SK-N-SH (cell line): ENCODE data around the gene IL22RA1. TPM values are rescaled to one million over a fixed set of nuclear protein-coding genes. Genes with fewer than 3 reads are reported as not detected.

ENCODE experiments used
- CTCF ChIA-PET: fragments of 300-600, 350-600 bp; formaldehyde crosslinking; extraction: SDS; loops from one replicate; lab custom pipeline; 2021; lab: Yijun Ruan, JAX
- POLR2A ChIA-PET: fragments of 350-600 bp; sonication (Branson Sonifier 250); formaldehyde crosslinking; extraction: SDS; loops from one replicate; lab custom pipeline; 2020; ENCODE audit warnings: antibody characterized with exemption, inconsistent platforms; lab: Yijun Ruan, JAX
- DNase-seq: peaks from one replicate; pipeline ENCODE4 v3.0.0; 2012
- H2AFZ ChIP-seq: fragments of 200-600 bp; sonication (generic); 2 replicates; pipeline ENCODE4 v1.8.1; 2016; ENCODE audit warnings: antibody characterized with exemption, mild to moderate bottlenecking, low read depth
- H3F3A ChIP-seq: fragments of 200-600 bp; sonication (generic); replicated peaks from 2 replicates; pipeline ENCODE3; 2016; ENCODE audit warnings: antibody characterized with exemption, mild to moderate bottlenecking; ENCODE audit not compliant: insufficient read depth
- H3K27ac ChIP-seq, 2 experiments: fragments of 200-500 bp in 1 of 2; fragments of 200-600 bp in 1 of 2; sonication (Bioruptor generic) in 1 of 2; sonication (generic), shearing (Covaris generic) in 1 of 2; 2 replicates each; pipeline versions ENCODE4 v1.5.1 to v1.6.1; 2014 to 2016; ENCODE audit warnings: low read depth in 2 of 2, inconsistent platforms in 1 of 2, low read length in 1 of 2, mild to moderate bottlenecking in 1 of 2, mixed read lengths in 1 of 2
- H3K27me3 ChIP-seq: fragments of 200-600 bp; sonication (generic), shearing (Covaris generic); 2 replicates; pipeline ENCODE4 v1.6.1; 2016; ENCODE audit warnings: mixed run types; ENCODE audit not compliant: insufficient read depth
- H3K36me3 ChIP-seq, 2 experiments: fragments of 200-500 bp in 1 of 2; fragments of 200-600 bp in 1 of 2; sonication (Bioruptor generic) in 1 of 2; sonication (generic) in 1 of 2; replicated peaks in 1 of 2; 2 replicates each; pipeline versions ENCODE3 to v1.5.1; 2014 to 2016; ENCODE audit warnings: low read length in 1 of 2, mild to moderate bottlenecking in 1 of 2; ENCODE audit not compliant: insufficient read depth in 2 of 2, control insufficient read depth in 1 of 2
- H3K4me1 ChIP-seq, 2 experiments: fragments of 200-500 bp in 1 of 2; fragments of 200-600 bp in 1 of 2; sonication (Bioruptor generic) in 1 of 2; sonication (generic), shearing (Covaris generic) in 1 of 2; 2 replicates each; pipeline versions ENCODE4 v1.5.1 to v1.6.1; 2014 to 2016; ENCODE audit warnings: low read depth in 1 of 2, low read length in 1 of 2, mixed run types in 1 of 2; ENCODE audit not compliant: insufficient read depth in 2 of 2, control insufficient read depth in 1 of 2
- H3K4me2 ChIP-seq: fragments of 200-600 bp; sonication (generic), shearing (Covaris generic); 2 replicates; pipeline ENCODE4 v1.6.1; 2017; ENCODE audit warnings: mixed run types
- H3K4me3 ChIP-seq, 2 experiments: fragments of 200-500 bp in 1 of 2; fragments of 200-600 bp in 1 of 2; sonication (Bioruptor generic) in 1 of 2; sonication (generic), shearing (Covaris generic) in 1 of 2; 2 replicates each; pipeline versions ENCODE4 v1.5.1 to v1.8.1; 2014 to 2016; ENCODE audit warnings: low read depth in 2 of 2, inconsistent platforms in 1 of 2, low read length in 1 of 2, mild to moderate bottlenecking in 1 of 2, mixed read lengths in 1 of 2, moderate library complexity in 1 of 2
- H3K79me2 ChIP-seq: fragments of 200-600 bp; sonication (generic); 2 replicates; pipeline ENCODE4 v1.8.1; 2017; ENCODE audit warnings: mild to moderate bottlenecking; ENCODE audit not compliant: insufficient read depth
- H3K9ac ChIP-seq: fragments of 200-600 bp; sonication (generic); 2 replicates; pipeline ENCODE4 v1.6.1; 2017; ENCODE audit warnings: mixed run types
- H3K9me2 ChIP-seq: fragments of 200-600 bp; sonication (generic); 2 replicates; pipeline ENCODE4 v1.6.1; 2017; ENCODE audit warnings: mixed run types
- H3K9me3 ChIP-seq: fragments of 200-600 bp; sonication (generic); 2 replicates; pipeline ENCODE4 v1.6.1; 2017; ENCODE audit warnings: mixed run types, mild to moderate bottlenecking, moderate library complexity
- H4K20me1 ChIP-seq: fragments of 200-600 bp; sonication (generic); 2 replicates; pipeline ENCODE4 v1.6.1; 2017; ENCODE audit warnings: mild to moderate bottlenecking, mixed run types; ENCODE audit not compliant: insufficient read depth
- CHD2 ChIP-seq: fragments of 150-350 bp; IDR thresholded peaks from 2 replicates; pipeline ENCODE4 v1.6.1; 2018; ENCODE audit warnings: low read length; ENCODE audit not compliant: partially characterized antibody
- FOSL2 ChIP-seq: IDR thresholded peaks from 2 replicates; pipeline ENCODE4 v1.4.0; 2012; ENCODE audit warnings: low read depth, mild to moderate bottlenecking, moderate library complexity, borderline replicate concordance
- FOXM1 ChIP-seq: IDR thresholded peaks from 2 replicates; pipeline ENCODE4 v1.4.0; 2012; ENCODE audit warnings: low read depth, mild to moderate bottlenecking
- MAX ChIP-seq: IDR thresholded peaks from 2 replicates; pipeline ENCODE4 v1.4.0; 2012; ENCODE audit warnings: low read depth
- MXI1 ChIP-seq: IDR thresholded peaks from 2 replicates; pipeline ENCODE4 v1.6.1; 2012; ENCODE audit warnings: mild to moderate bottlenecking, low read depth, low read length, improper control_type of control experiment
- NFIC ChIP-seq: IDR thresholded peaks from 2 replicates; pipeline ENCODE4 v1.4.0; 2012; ENCODE audit warnings: borderline replicate concordance
- NRF1 ChIP-seq: IDR thresholded peaks from 2 replicates; pipeline ENCODE4 v1.6.1; 2012; ENCODE audit warnings: low read depth, mild to moderate bottlenecking, low read length
- PBX3 ChIP-seq: IDR thresholded peaks from 2 replicates; pipeline ENCODE4; 2012
- SMC3 ChIP-seq: IDR thresholded peaks from 2 replicates; pipeline ENCODE4 v1.6.1; 2012; ENCODE audit warnings: low read depth, low read length, improper control_type of control experiment
- TCF12 ChIP-seq: IDR thresholded peaks from 2 replicates; pipeline ENCODE4 v1.4.0; 2012
- TEAD4 ChIP-seq: IDR thresholded peaks from 2 replicates; pipeline ENCODE4 v1.4.0; 2012; ENCODE audit warnings: mild to moderate bottlenecking, borderline replicate concordance; ENCODE audit not compliant: insufficient read depth
- USF1 ChIP-seq: IDR thresholded peaks from 2 replicates; pipeline ENCODE4 v1.4.0; 2012; ENCODE audit warnings: low read depth, borderline replicate concordance
- YY1 ChIP-seq: IDR thresholded peaks from 2 replicates; pipeline ENCODE4 v1.4.0; 2012; ENCODE audit warnings: low read depth, mild to moderate bottlenecking
- WGBS: methylation state at CpG from one replicate; pipeline ENCODE4 v1.1.6; 2017; ENCODE audit warnings: low lambda C conversion rate; 5-methylcytosine and 5-hydroxymethylcytosine counted together
- polyA plus RNA-seq, 3 experiments: library from polyadenylated mRNA; depleted of rRNA; stranded (reverse); fragments of >200 nt; gene quantifications; 2 replicates each; pipeline ENCODE4 v1.2.3, GENCODE V29; 2012

Gene IL22RA1
- polyA plus RNA-seq, 1 of the 3 experiments (the other 2 are of a cell fraction), result 0.03 TPM

GRCh38 chr1:24086466-24086865, 56.5 kb downstream of the IL22RA1 start:
- H3K9me2 ChIP-seq, result no peaks in the 10 kb centered on the region
- H3K4me3 ChIP-seq, result no peak overlapping the region
- WGBS, result 89% methylated on average over 15 of the region's 16 CpGs
- H3K27me3 ChIP-seq, result no peaks in the 10 kb centered on the region
- H4K20me1 ChIP-seq, result no peaks in the 10 kb centered on the region
- H2AFZ ChIP-seq, result no peak overlapping the region
- H3K36me3 ChIP-seq, result no peaks in the 10 kb centered on the region
- H3K27ac ChIP-seq, result no peak overlapping the region
- no peaks in the 10 kb centered on the region for H3K79me2 ChIP-seq
- TF ChIP-seq USF1, result no peak
- no peak for TF ChIP-seq YY1
- no peak for TF ChIP-seq CHD2
- TF ChIP-seq TCF12, result no peak
- no peak for TF ChIP-seq NRF1
- TF ChIP-seq FOXM1, result no peak
- no peaks in the 10 kb centered on the region; a peak in 1 of 4 replicates for H3K4me1 ChIP-seq
- CTCF ChIA-PET, result interaction anchor here (0.6 to 5.1 kb wide), 5 partner anchors 16 to 1015 kb away, joined by 3 to 27 read pairs (median 4); no protein-coding TSS in a partner anchor
- H3K4me2 ChIP-seq, result no peak overlapping the region
- no peaks in the 10 kb centered on the region for H3F3A ChIP-seq
- POLR2A ChIA-PET, result no interaction called here
- H3K9ac ChIP-seq, result no peak overlapping the region
- DNase-seq, result no peak
- no peaks in the 10 kb centered on the region for H3K9me3 ChIP-seq

GRCh38 chr1:24085546-24085945, 57.4 kb downstream of the IL22RA1 start:
- H3K4me2 ChIP-seq, result no peak overlapping the region
- no peak for DNase-seq
- H3K79me2 ChIP-seq, result no peaks in the 10 kb centered on the region
- 67% methylated on average over 3 of the region's 3 CpGs for WGBS
- CTCF ChIA-PET, result interaction anchor here (1.5 to 5.1 kb wide), 3 partner anchors 15 to 306 kb away, joined by 4 to 27 read pairs (median 5); no protein-coding TSS in a partner anchor
- H3K36me3 ChIP-seq, result no peaks in the 10 kb centered on the region
- no peak overlapping the region for H2AFZ ChIP-seq
- H4K20me1 ChIP-seq, result no peaks in the 10 kb centered on the region
- TF ChIP-seq TEAD4 (no peak), TCF12 (peak; percentile 88), MAX (no peak), NFIC (no peak), PBX3 (peak; percentile 36; the same call in 1 of the 2 replicates), MXI1 (no peak), FOSL2 (peak; percentile 50; the same call in 1 of the 2 replicates), SMC3 (no peak), CHD2 (no peak)
- TF ChIP-seq, all 33 proteins: peak for 3
- H3K9me2 ChIP-seq, result no peaks in the 10 kb centered on the region
- POLR2A ChIA-PET, result no interaction called here
- H3K9me3 ChIP-seq, result no peaks in the 10 kb centered on the region
- H3K27me3 ChIP-seq, result no peaks in the 10 kb centered on the region
- H3K4me3 ChIP-seq, result no peak overlapping the region
- no peaks in the 10 kb centered on the region for H3F3A ChIP-seq
- no peak overlapping the region for H3K9ac ChIP-seq
- no peaks in the 10 kb centered on the region; a peak in 1 of 4 replicates for H3K4me1 ChIP-seq
- no peak overlapping the region for H3K27ac ChIP-seq
